GM12875 (cell line): ENCODE measurements around the gene GLIS1.

Experiments used
- H3K4me3 ChIP-seq: one replicate; pipeline ENCODE4 v1.5.1; 2011; ENCODE audit warnings: low read depth, low read length, control low read depth
- TF ChIP-seq, protein P1 (sequence below): IDR thresholded peaks from 2 replicates; pipeline ENCODE4 v1.5.1; 2011; ENCODE audit warnings: low read depth, mild to moderate bottlenecking, control low read depth, inconsistent platforms, low read length, moderate library complexity, borderline replicate concordance; ENCODE audit not compliant: insufficient read depth

Gene GLIS1

DNA sequence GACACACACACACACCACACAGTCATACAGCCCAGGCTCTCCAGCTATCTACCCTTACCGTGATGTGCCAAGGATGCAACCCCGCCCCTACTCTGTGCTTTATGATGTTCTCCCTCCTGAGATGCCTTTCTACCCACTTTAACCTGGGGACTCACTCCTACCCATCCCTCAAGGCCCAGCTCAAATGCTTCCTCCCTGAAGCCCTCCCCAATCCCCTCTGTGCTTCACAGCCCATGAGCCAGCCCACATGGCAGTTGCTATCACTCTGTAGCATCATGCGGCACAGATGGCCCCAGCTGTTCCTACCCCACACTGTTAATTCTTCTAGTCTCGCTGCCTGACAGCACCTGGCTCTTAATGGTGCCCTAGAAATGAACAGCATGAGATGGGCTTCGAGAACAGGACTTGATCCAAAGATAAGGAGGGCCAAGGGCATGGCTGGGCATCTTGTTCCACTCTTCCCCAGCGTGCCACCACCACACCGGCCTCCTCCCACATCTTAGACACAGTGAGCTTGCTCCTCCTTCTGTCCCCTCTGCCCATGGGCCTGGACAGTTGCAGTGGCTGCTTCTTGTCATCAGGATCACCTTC is 109.8 kb downstream of the GLIS1 start:
- TF ChIP-seq, protein P1, sequence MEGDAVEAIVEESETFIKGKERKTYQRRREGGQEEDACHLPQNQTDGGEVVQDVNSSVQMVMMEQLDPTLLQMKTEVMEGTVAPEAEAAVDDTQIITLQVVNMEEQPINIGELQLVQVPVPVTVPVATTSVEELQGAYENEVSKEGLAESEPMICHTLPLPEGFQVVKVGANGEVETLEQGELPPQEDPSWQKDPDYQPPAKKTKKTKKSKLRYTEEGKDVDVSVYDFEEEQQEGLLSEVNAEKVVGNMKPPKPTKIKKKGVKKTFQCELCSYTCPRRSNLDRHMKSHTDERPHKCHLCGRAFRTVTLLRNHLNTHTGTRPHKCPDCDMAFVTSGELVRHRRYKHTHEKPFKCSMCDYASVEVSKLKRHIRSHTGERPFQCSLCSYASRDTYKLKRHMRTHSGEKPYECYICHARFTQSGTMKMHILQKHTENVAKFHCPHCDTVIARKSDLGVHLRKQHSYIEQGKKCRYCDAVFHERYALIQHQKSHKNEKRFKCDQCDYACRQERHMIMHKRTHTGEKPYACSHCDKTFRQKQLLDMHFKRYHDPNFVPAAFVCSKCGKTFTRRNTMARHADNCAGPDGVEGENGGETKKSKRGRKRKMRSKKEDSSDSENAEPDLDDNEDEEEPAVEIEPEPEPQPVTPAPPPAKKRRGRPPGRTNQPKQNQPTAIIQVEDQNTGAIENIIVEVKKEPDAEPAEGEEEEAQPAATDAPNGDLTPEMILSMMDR, result no peak
- no peak overlapping the region for H3K4me3 ChIP-seq

DNA sequence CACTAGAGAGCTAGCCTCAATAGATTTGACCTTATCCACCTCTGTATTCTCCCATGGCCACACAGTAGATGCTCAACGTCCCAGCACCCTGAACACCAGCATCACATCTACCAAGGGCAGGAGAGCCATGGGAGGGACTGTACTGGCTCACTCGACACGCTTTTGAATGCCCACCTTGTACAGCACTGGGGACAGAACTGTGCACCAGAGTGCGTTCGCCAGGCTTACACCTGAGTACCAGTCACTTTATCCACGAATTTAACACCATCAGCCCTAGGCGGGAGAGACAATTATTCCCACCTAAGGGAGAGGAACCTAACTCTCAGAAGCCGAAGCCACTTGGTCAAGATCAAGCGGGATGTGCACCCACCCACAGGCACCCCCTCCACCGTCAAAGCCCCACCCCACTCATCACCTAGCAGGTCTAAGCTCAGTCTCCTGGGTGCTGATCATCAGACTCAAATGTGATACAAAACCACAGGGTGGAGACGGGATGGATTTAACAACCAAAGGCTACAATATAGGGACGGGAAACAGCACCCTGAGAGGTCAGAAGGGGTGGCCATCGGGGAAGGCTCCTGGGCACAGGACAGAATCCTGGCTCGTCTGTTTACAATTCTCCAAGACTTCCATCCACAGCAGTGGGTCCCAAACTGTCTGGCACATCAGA is 110.5 kb downstream of the GLIS1 start:
- H3K4me3 ChIP-seq, result no peak overlapping the region
- TF ChIP-seq, protein P1, result no peak

DNA sequence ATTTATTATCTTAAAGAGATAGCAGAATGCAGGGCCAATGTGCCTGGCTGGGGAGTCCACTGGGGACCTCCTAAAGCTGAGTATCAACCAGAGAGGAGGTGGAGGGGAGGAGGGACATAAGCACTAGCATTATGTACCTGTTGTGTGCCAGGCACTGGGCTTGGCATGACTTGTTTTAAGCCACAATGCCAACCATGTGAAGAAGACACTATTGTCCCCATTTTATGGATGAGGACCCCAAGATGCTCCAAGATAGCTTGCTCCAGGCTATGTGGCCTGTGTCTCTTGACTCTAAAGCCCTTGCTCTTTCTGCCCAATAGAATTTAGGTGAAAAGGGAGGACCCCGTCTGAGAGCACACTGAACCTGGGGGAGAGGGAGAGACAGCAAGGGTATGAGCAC is 111.3 kb downstream of the GLIS1 start:
- TF ChIP-seq, protein P1, result no peak

DNA sequence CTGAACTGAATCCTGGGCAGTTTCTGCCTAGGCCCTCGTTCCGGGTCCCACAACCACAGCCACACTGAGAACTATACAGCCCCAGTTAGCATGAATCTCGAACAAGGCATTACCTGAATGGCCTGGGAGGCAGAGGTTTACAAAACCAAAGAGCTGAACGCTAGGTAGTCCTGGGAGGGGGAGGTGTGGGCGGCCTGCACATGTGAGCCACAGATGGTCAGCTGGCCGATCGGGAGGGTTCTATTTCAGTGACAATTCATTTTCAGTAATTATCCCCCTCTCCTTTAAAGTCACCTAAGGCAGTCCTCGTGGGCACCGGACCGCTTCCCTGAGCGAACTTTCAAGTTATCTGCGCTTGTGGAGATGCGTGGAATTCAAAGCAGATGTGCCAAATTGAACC is 111.9 kb downstream of the GLIS1 start:
- no peak overlapping the region for H3K4me3 ChIP-seq

More for the DNA sequence above, 111.3 kb downstream of the GLIS1 start:
- H3K4me3 ChIP-seq, result no peak overlapping the region

DNA sequence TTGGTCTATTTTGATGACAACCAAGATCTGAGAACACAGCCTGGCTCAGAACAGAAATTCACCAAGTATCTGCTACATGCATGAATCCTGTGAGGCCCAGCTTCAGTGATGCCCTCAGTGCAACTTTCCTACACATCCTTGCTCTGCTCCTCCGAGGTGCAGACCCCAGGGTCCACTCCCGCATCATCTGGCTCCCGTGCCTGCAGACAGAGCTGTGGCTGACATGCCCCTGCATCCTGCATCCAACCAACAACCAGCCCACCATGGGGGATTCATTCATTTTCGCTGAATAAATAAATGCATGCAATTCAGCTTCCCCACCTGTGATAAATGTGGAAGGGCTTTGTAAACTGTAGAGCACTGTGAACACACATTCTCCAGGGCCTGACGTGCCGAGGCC is 112.3 kb downstream of the GLIS1 start:
- TF ChIP-seq, protein P1, result no peak
- no peak overlapping the region for H3K4me3 ChIP-seq

More for the DNA sequence above, 111.9 kb downstream of the GLIS1 start:
- TF ChIP-seq, protein P1, result no peak

DNA sequence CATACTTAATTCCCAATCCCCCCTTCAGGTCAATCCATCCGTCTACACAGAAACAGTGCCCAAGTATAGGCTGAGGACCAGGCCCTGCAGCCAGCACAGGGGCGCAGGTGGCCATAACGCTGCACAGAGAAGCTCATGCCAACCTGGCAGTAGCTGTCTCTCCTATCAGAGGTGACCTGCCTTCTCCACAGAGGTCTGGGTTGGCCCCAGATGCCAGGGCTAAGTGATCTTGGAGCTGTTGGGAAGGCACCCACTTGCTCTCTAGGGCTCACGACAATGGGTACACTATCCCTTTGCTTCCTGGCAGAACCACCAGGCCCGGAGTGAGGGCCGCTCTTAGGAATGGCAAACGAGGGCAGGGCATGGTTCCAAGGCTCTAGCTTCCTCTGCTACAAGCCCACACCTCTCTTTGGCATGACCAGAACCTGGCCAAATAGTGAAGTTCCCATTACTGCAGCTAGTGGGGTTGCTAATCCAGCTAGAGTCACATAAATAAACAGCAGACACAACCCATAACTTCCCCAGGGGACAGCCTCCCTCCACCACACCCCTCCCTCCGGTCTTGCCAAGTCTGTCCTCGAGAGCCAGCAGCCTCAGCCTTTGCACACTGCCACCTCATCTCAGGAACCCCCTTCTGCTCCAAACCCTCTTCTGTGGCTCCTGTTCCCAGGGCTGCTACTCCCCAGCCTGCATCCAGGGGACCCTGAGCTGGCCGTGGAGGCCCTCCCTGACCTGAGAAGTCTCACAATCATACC is 113.0 kb downstream of the GLIS1 start:
- H3K4me3 ChIP-seq, result no peak overlapping the region
- TF ChIP-seq, protein P1, result no peak
